Activated B cell treated with CpG ODN at 0.5 μM for 24 hours (primary cell): ENCODE results near the gene SOCS6. TPM values are rescaled to one million over a fixed set of nuclear protein-coding genes. Genes with fewer than 3 reads are reported as not detected.

Experiments
- ATAC-seq: fragments of 200-7000 bp; cut with Tn5 transposase; one replicate; pipeline ENCODE4 v1.10.0; 2021; ENCODE audit warnings: low read depth, mild to moderate bottlenecking, moderate library complexity
- CTCF ChIA-PET: fragments of 350-600 bp; sonication (Branson Sonifier 250); formaldehyde crosslinking; loops from one replicate; lab custom pipeline; 2021; ENCODE audit warnings: antibody characterized with exemption; lab: Charles Lee
- POLR2A ChIA-PET: fragments of 350-600 bp; sonication (Branson Sonifier 250); formaldehyde crosslinking; loops from one replicate; lab custom pipeline; 2021; ENCODE audit warnings: antibody characterized with exemption; lab: Charles Lee
- DNase-seq: peaks from one replicate; pipeline ENCODE4 v3.0.0; 2022
- H3K27ac Mint-ChIP-seq: one replicate; pipeline ENCODE4 v1.8.0; 2020; ENCODE audit warnings: mixed read lengths
- H3K27me3 Mint-ChIP-seq: one replicate; pipeline ENCODE4 v1.8.0; 2021; ENCODE audit warnings: mixed read lengths
- H3K36me3 Mint-ChIP-seq: one replicate; pipeline ENCODE4 v1.8.0; 2021; ENCODE audit warnings: low read depth, mixed read lengths
- H3K4me1 Mint-ChIP-seq: one replicate; pipeline ENCODE4 v1.8.0; 2021; ENCODE audit warnings: mixed read lengths
- H3K4me3 Mint-ChIP-seq: one replicate; pipeline ENCODE4 v1.8.0; 2020; ENCODE audit warnings: mild to moderate bottlenecking, mixed read lengths
- H3K9me3 Mint-ChIP-seq: one replicate; pipeline ENCODE4 v1.8.0; 2020; ENCODE audit warnings: mixed read lengths
- CTCF ChIP-seq: fragments of 200-600 bp; IDR thresholded peaks from one replicate; pipeline ENCODE4 v1.8.0; 2022; ENCODE audit warnings: antibody characterized with exemption, mild to moderate bottlenecking
- intact Hi-C: fragments of 100-400 bp; cut with micrococcal nuclease; formaldehyde crosslinking; loops from one replicate; pipeline ENCODE4 v1.15.1; 2024
- total RNA-seq: library from RNA; stranded (reverse); gene quantifications from 2 replicates; pipeline ENCODE4 v1.2.3, GENCODE V29; 2022

SOCS6 gene
- total RNA-seq, 1 donor from 2014 or later: 1.1 TPM

- no peak for TF ChIP-seq CTCF
- peaks cover 24% of the 10 kb centered on the region for H3K27me3 Mint-ChIP-seq
- ChIA-PET POLR2A (no interaction called here), CTCF (no interaction called here)
- no peaks in the 10 kb centered on the region for H3K36me3 Mint-ChIP-seq
- no peak for ATAC-seq
- H3K4me1 Mint-ChIP-seq: peaks cover 13% of the 10 kb centered on the region
- intact Hi-C loops: loop anchor here (10.0 kb wide), 1 partner anchor 142 kb away; no protein-coding TSS in a partner anchor
- no peak overlapping the region for H3K4me3 Mint-ChIP-seq
- H3K9me3 Mint-ChIP-seq: no peaks in the 10 kb centered on the region
- no peak overlapping the region for H3K27ac Mint-ChIP-seq
- no peak for DNase-seq
Measured at GRCh38 chr18:70292628-70293027, 3.8 kb downstream of the SOCS6 start.

GRCh38 chr18:70293166-70293565 is 4.3 kb downstream of the SOCS6 start:
- intact Hi-C loops: loop anchor here (10.0 kb wide), 1 partner anchor 142 kb away; no protein-coding TSS in a partner anchor
- no peak for ATAC-seq
- ChIA-PET CTCF (no interaction called here), POLR2A (no interaction called here)
- H3K9me3 Mint-ChIP-seq: no peaks in the 10 kb centered on the region
- H3K4me1 Mint-ChIP-seq: peaks cover 11% of the 10 kb centered on the region
- DNase-seq: no peak
- peaks cover 21% of the 10 kb centered on the region for H3K27me3 Mint-ChIP-seq
- H3K27ac Mint-ChIP-seq: no peak overlapping the region
- no peaks in the 10 kb centered on the region for H3K36me3 Mint-ChIP-seq
- no peak for TF ChIP-seq CTCF
- no peak overlapping the region for H3K4me3 Mint-ChIP-seq

GRCh38 chr18:70294471-70295191 is 5.8 kb downstream of the SOCS6 start:
- CTCF ChIA-PET: no interaction called here
- Mint-ChIP-seq H3K9me3 (no peaks in the 10 kb centered on the region), H3K36me3 (no peaks in the 10 kb centered on the region), H3K4me3 (no peak overlapping the region), H3K4me1 (peaks cover 10% of the 10 kb centered on the region), H3K27me3 (peaks cover 21% of the 10 kb centered on the region), H3K27ac (no peak overlapping the region)
- ATAC-seq (no peak), DNase-seq (no peak)
- TF ChIP-seq CTCF: no peak
- POLR2A ChIA-PET: no interaction called here
- intact Hi-C loops: loop anchor here (10.0 kb wide), 1 partner anchor 140 kb away; no protein-coding TSS in a partner anchor

- Mint-ChIP-seq H3K27me3 (peaks cover 14% of the 10 kb centered on the region), H3K4me3 (no peak overlapping the region), H3K9me3 (no peaks in the 10 kb centered on the region), H3K4me1 (peaks cover 3% of the 10 kb centered on the region), H3K36me3 (no peaks in the 10 kb centered on the region), H3K27ac (no peak overlapping the region)
- DNase-seq (no peak), ATAC-seq (no peak)
- CTCF ChIA-PET: no interaction called here
- POLR2A ChIA-PET: no interaction called here
- intact Hi-C loops: loop anchor here (10.0 kb wide), 1 partner anchor 139 kb away; no protein-coding TSS in a partner anchor
- no peak for TF ChIP-seq CTCF
Measured at GRCh38 chr18:70295192-70296188, 6.6 kb downstream of the SOCS6 start.

GRCh38 chr18:70296289-70296688 is 7.4 kb downstream of the SOCS6 start:
- Mint-ChIP-seq H3K36me3 (no peaks in the 10 kb centered on the region), H3K9me3 (no peaks in the 10 kb centered on the region), H3K4me3 (no peak overlapping the region), H3K27me3 (peaks cover 6% of the 10 kb centered on the region), H3K27ac (no peak overlapping the region), H3K4me1 (no peaks in the 10 kb centered on the region)
- ChIA-PET CTCF (no interaction called here), POLR2A (no interaction called here)
- intact Hi-C loops: loop anchor here (10.0 kb wide), 1 partner anchor 139 kb away; no protein-coding TSS in a partner anchor
- TF ChIP-seq CTCF: no peak
- no peak for ATAC-seq
- DNase-seq: no peak
